Cardiac fibroblast (primary cell): ENCODE measurements around the gene TNFAIP8.

Experiments used
- DNase-seq, 2 donors: peaks; one replicate each; pipeline versions ENCODE4 v3.0.0 to v3.0.0-alpha.2; 2010; ENCODE audit warnings: low read depth in 2 of 2
- H3K4me3 ChIP-seq, 2 donors: replicated peaks in 1 of 2; 1 replicate in 1 of 2; 2 replicates in 1 of 2; pipeline ENCODE4 v1.5.1; 2011; ENCODE audit warnings: low read depth in 2 of 2, low read length in 2 of 2, mild to moderate bottlenecking in 2 of 2, moderate library complexity in 1 of 2
- CTCF ChIP-seq: IDR thresholded peaks from one replicate; pipeline ENCODE4 v1.5.1; 2011; ENCODE audit warnings: low read depth, mild to moderate bottlenecking, low read length, inconsistent platforms

Gene TNFAIP8

GRCh38 chr5:119313658-119314605, 41.9 kb upstream of the TNFAIP8 start:
- no peak overlapping the region for H3K4me3 ChIP-seq
- TF ChIP-seq CTCF, result no peak
- no peak for DNase-seq

GRCh38 chr5:119315516-119315949, 40.3 kb upstream of the TNFAIP8 start:
- no peak overlapping the region for H3K4me3 ChIP-seq
- TF ChIP-seq CTCF, result peak; percentile 38
- peak; percentile 44 to 46 for DNase-seq

GRCh38 chr5:119316086-119316485, 39.7 kb upstream of the TNFAIP8 start:
- DNase-seq, result no peak

GRCh38 chr5:119316906-119317305, 38.9 kb upstream of the TNFAIP8 start:
- DNase-seq, result no peak
- no peak overlapping the region for H3K4me3 ChIP-seq
- no peak for TF ChIP-seq CTCF

More at GRCh38 chr5:119316086-119316485, 39.7 kb upstream of the TNFAIP8 start:
- no peak overlapping the region for H3K4me3 ChIP-seq
- no peak for TF ChIP-seq CTCF

GRCh38 chr5:119318256-119318894, 37.4 kb upstream of the TNFAIP8 start:
- no peak overlapping the region for H3K4me3 ChIP-seq
- DNase-seq, result no peak
- no peak for TF ChIP-seq CTCF

GRCh38 chr5:119319401-119319800, 36.4 kb upstream of the TNFAIP8 start:
- H3K4me3 ChIP-seq, result no peak overlapping the region
- no peak for TF ChIP-seq CTCF
- DNase-seq, result no peak
